Activated gamma-delta T cell treated with Interleukin-2 at 50 U/mL for 16 hours (primary cell): Measurements from ENCODE around the gene CSNK1A1L.

Source experiments
- DNase-seq: peaks from one replicate; pipeline ENCODE4 v3.0.0-alpha.2; 2020

CSNK1A1L gene

GRCh38 chr13:37106642-37107041 is 1.2 kb upstream of the CSNK1A1L start:
- DNase-seq, result no peak

- DNase-seq, result no peak
These were observed 2.6 kb downstream of the CSNK1A1L start for GRCh38 chr13:37102896-37103295.

GRCh38 chr13:37101201-37101600 is 4.3 kb downstream of the CSNK1A1L start:
- DNase-seq, result no peak

- DNase-seq, result no peak
These were observed 4.7 kb downstream of the CSNK1A1L start for GRCh38 chr13:37100731-37101130.

GRCh38 chr13:37097076-37097475 is 8.4 kb downstream of the CSNK1A1L start:
- no peak for DNase-seq

GRCh38 chr13:37094840-37095239 is 10.6 kb downstream of the CSNK1A1L start:
- DNase-seq, result no peak

- no peak for DNase-seq
These were observed 11.4 kb downstream of the CSNK1A1L start for GRCh38 chr13:37094099-37094498.

- no peak for DNase-seq
These were observed 13.6 kb downstream of the CSNK1A1L start for GRCh38 chr13:37091835-37092234.

- DNase-seq, result no peak
These were observed 14.6 kb downstream of the CSNK1A1L start for GRCh38 chr13:37090912-37091311.

- no peak for DNase-seq
These were observed 16.0 kb downstream of the CSNK1A1L start for GRCh38 chr13:37089495-37089894.

- no peak for DNase-seq
These were observed 18.0 kb downstream of the CSNK1A1L start for GRCh38 chr13:37087486-37087885.

GRCh38 chr13:37085606-37086005 is 19.9 kb downstream of the CSNK1A1L start:
- DNase-seq, result no peak

GRCh38 chr13:37076818-37077217 is 28.6 kb downstream of the CSNK1A1L start:
- no peak for DNase-seq

GRCh38 chr13:37075164-37075563 is 30.3 kb downstream of the CSNK1A1L start:
- no peak for DNase-seq

- no peak for DNase-seq
These were observed 30.8 kb downstream of the CSNK1A1L start for GRCh38 chr13:37074703-37075102.

GRCh38 chr13:37072024-37072423 is 33.4 kb downstream of the CSNK1A1L start:
- no peak for DNase-seq

- no peak for DNase-seq
These were observed 34.5 kb downstream of the CSNK1A1L start for GRCh38 chr13:37070956-37071355.

- DNase-seq, result no peak
These were observed 35.2 kb downstream of the CSNK1A1L start for GRCh38 chr13:37070145-37070695.

- DNase-seq, result no peak
These were observed 35.8 kb downstream of the CSNK1A1L start for GRCh38 chr13:37069597-37070103.

GRCh38 chr13:37068962-37069361 is 36.5 kb downstream of the CSNK1A1L start:
- DNase-seq, result no peak

- DNase-seq, result no peak
These were observed 37.6 kb downstream of the CSNK1A1L start for GRCh38 chr13:37067874-37068273.

- DNase-seq, result no peak
These were observed 39.5 kb downstream of the CSNK1A1L start for GRCh38 chr13:37065890-37066526.

- DNase-seq, result no peak
These were observed 45.6 kb downstream of the CSNK1A1L start for GRCh38 chr13:37059848-37060192.

- DNase-seq, result peak; percentile 93
These were observed 46.3 kb downstream of the CSNK1A1L start, which contains the start of gene SUPT20H for GRCh38 chr13:37058910-37059847. TSS of gene SUPT20H (minus strand) at chr13:37059688. CDS start at chr13:37051490, 8,198 bp downstream.
